ENCODE data around the gene TRIM32.

Gene TRIM32

GRCh38 chr9:116674210-116674980 lies 12.7 kb upstream of the TRIM32 start:
- no peak overlapping the region for H3K27ac ChIP-seq (ENCODE audit: extremely low read depth, low read depth, low read length)
- ChIA-PET CTCF (no interaction called here), POLR2A (interaction anchor here (1.0 kb wide), 1 partner anchor 12 kb away, joined by 3 read pairs; the partner anchor contains the start of gene TRIM32)
- no peaks in the 10 kb centered on the region for H3K4me1 ChIP-seq (ENCODE audit: control insufficient read depth, insufficient read depth, low read length)
- H3K36me3 ChIP-seq (ENCODE audit: control insufficient read depth in 2 of 2, insufficient read depth in 1 of 2, low read length in 2 of 2): no peaks in the 10 kb centered on the region
- H3K4me3 ChIP-seq (ENCODE audit: low read depth, low read length): no peak overlapping the region
- TF ChIP-seq ZXDB (tag by site-specific recombination; IDR thresholded peaks at IDR 0.05) (no peak), ZNF449 (tag by site-specific recombination; IDR thresholded peaks at IDR 0.05) (no peak), ZNF19 (tag by site-specific recombination; IDR thresholded peaks at IDR 0.05; ENCODE audit: low read depth) (no peak), ZNF211 (tag by site-specific recombination; IDR thresholded peaks at IDR 0.05; ENCODE audit: low read depth) (no peak), ZNF514 (tag by site-specific recombination; IDR thresholded peaks at IDR 0.05) (no peak), ZFP41 (tag by site-specific recombination; IDR thresholded peaks at IDR 0.05; ENCODE audit: borderline replicate concordance) (no peak), ZNF266 (tag by site-specific recombination; IDR thresholded peaks at IDR 0.05; ENCODE audit: low read depth) (no peak), ZNF433 (tag by site-specific recombination; IDR thresholded peaks at IDR 0.05; ENCODE audit: low read depth) (no peak), YY2 (tag by site-specific recombination; IDR thresholded peaks at IDR 0.05) (no peak), ZNF701 (tag by site-specific recombination; IDR thresholded peaks at IDR 0.05) (no peak), ZNF221 (tag by site-specific recombination; IDR thresholded peaks at IDR 0.05; ENCODE audit: borderline replicate concordance) (no peak), ZNF518A (tag by site-specific recombination; conservative IDR thresholded peaks at IDR 0.05; ENCODE audit: low read depth) (no peak)
- no peaks in the 10 kb centered on the region for H3K9me3 ChIP-seq (ENCODE audit: control insufficient read depth, insufficient read depth, low read depth, low read length)

- H3K9me3 ChIP-seq (ENCODE audit: control insufficient read depth, insufficient read depth, low read depth, low read length): no peaks in the 10 kb centered on the region
- no peaks in the 10 kb centered on the region for H3K36me3 ChIP-seq (ENCODE audit: control insufficient read depth in 2 of 2, insufficient read depth in 1 of 2, low read length in 2 of 2)
- no peak for TF ChIP-seq ZBTB1 (tag by site-specific recombination; IDR thresholded peaks at IDR 0.05)
- TF ChIP-seq ZNF112 (tag by site-specific recombination; IDR thresholded peaks at IDR 0.05): no peak
- TF ChIP-seq ZNF148 (tag by site-specific recombination; IDR thresholded peaks at IDR 0.05; ENCODE audit: borderline replicate concordance): no peak
- TF ChIP-seq ZNF560 (tag by site-specific recombination; IDR thresholded peaks at IDR 0.05; ENCODE audit: borderline replicate concordance): no peak
- TF ChIP-seq SETDB1 (IDR thresholded peaks at IDR 0.05; ENCODE audit: insufficient read length, low read length): peak; percentile 97
- TF ChIP-seq ZNF221 (tag by site-specific recombination; IDR thresholded peaks at IDR 0.05; ENCODE audit: borderline replicate concordance): no peak
- H3K4me1 ChIP-seq (ENCODE audit: control insufficient read depth, insufficient read depth, low read length): no peaks in the 10 kb centered on the region; the same call in 1 of the 2 replicates
- ChIA-PET CTCF (no interaction called here), POLR2A (no interaction called here)
- no peak overlapping the region for H3K27ac ChIP-seq (ENCODE audit: extremely low read depth, low read depth, low read length)
- H3K4me3 ChIP-seq (ENCODE audit: low read depth, low read length): no peak overlapping the region
Observed at GRCh38 chr9:116683535-116683934, 3.6 kb upstream of the TRIM32 start.

Data from HEK293 (cell line).